Measurements from ENCODE around the gene PRR36. TPM values are rescaled to one million over a fixed set of nuclear protein-coding genes. Genes with fewer than 3 reads are reported as not detected.

PRR36 gene
- total and polyA plus RNA-seq, 10 of the 15 experiments (the other 5 are each of a cell fraction or from before 2014, with no cell fraction given), result 0.04 TPM; not detected in 9

DNA sequence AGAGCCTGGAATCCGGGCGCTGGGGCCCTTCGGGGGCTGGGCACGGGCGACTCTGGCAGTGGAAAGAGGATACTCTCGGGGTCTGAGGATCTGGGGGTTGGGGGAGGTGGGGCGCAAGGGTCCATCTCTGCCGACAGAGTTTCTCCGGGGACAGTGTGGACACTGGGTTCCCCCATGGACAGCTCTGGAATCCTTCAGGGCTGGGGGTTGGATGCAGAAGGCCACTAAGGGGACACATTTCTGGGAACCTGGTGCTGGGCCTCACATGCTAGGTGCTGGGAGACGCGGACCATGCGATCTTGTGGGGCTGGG, 42.7 kb upstream of the PRR36 start (continued):
- TF ChIP-seq SUPT20H (IDR thresholded peaks at IDR 0.05; ENCODE audit: borderline replicate concordance, control insufficient read depth, low read depth, low read length), result no peak
- TF ChIP-seq ESRRA (IDR thresholded peaks at IDR 0.05; ENCODE audit: low read length), result no peak
- TF ChIP-seq FOXM1 (IDR thresholded peaks at IDR 0.05; ENCODE audit: low read depth, low read length), result no peak

DNA sequence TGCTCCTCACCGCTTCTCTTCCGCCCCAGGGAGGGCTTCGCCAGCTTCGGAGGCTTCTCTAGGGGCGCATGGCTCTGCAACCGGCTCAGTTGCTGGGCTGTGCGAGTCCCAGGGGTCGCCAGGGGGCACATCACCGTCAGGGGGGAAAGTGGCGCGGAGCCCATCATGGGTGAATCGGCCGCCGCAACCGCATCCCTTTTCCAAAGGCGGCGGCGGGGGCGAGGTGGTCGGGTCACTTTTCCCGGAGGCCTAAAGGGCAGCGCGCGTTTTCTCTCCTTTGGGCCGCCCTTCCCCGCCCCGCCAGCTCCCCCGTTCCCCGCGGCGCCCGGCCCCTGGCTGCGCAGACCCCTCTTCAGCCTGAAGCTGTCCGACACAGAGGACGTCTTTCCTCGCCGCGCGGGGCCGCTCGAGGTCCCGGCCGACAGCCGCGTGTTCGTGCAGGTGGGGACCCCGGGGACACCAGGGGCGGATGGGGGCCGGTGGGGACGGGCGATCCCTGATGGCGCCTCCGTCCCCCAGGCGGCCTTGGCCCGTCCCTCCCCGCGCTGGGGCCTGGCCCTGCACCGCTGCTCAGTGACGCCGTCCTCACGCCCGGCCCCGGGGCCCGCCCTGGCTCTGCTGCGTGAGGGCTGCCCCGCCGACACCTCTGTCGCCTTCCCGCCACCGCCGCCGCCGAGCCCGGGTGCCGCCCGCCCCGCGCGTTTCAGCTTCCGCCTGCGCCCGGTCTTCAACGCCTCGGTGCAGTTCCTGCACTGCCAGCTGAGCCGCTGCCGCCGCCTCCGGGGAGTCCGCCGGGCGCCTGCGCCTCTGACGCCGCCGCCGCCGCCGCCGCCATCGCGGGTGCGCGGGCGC, 42.1 kb upstream of the PRR36 start:
- no peak overlapping the region for H3K27ac ChIP-seq (ENCODE audit: control insufficient read depth, insufficient read depth)
- RAD21 ChIA-PET (ENCODE audit: unreplicated experiment), result no interaction called here
- FAIRE-seq (no peak), ATAC-seq (no peak), DNase-seq (ENCODE audit: low read depth, low spot score) (no peak)
- CTCF ChIA-PET, result interaction anchor here (0.6 kb wide), 1 partner anchor 30 kb away, joined by 3 read pairs; no protein-coding TSS in a partner anchor
- peaks cover 10% of the 10 kb centered on the region for H3K4me1 ChIP-seq (ENCODE audit: control insufficient read depth, insufficient read depth, low read length)
- POLR2A ChIA-PET, result interaction anchor here (0.7 kb wide), 1 partner anchor 13 kb away, joined by 3 read pairs; no protein-coding TSS in a partner anchor
- H3K9ac ChIP-seq (ENCODE audit: control insufficient read depth, insufficient read depth, low read length), result no peak overlapping the region
- intact Hi-C loops (cut with micrococcal nuclease; ENCODE audit: unreplicated experiment) (no loop called here), in situ Hi-C loops (cut with MboI) (no loop called here)
- no peaks in the 10 kb centered on the region; the same call in 2 of the 3 replicates for H3K9me3 ChIP-seq (replicated peaks; ENCODE audit: control insufficient read depth, insufficient read depth, low read length)
- H3K79me2 ChIP-seq (ENCODE audit: control insufficient read depth, insufficient read depth, low read length), result no peaks in the 10 kb centered on the region
- H3K4me2 ChIP-seq (ENCODE audit: control insufficient read depth, insufficient read depth), result peak overlapping the region; percentile 55
- peaks cover 0 to 8% of the 10 kb centered on the region in 2 experiments; a peak in 3 of 4 replicates for H3K36me3 ChIP-seq (ENCODE audit: control insufficient read depth in 2 of 2, insufficient read depth in 2 of 2, low read length in 1 of 2)
- BruUV-seq (replicated peaks), result no TSS peak
- no peak for TF ChIP-seq REST (IDR thresholded peaks at IDR 0.05; ENCODE audit: low read depth, low read length)
- TF ChIP-seq RB1 (IDR thresholded peaks at IDR 0.05; ENCODE audit: borderline replicate concordance), result no peak
- TF ChIP-seq SUZ12 (IDR thresholded peaks at IDR 0.05; ENCODE audit: unreplicated experiment), result peak; percentile 95
- TF ChIP-seq LARP7 (IDR thresholded peaks at IDR 0.05), result 0 out of 2 replicates have a peak, but pooled peaks have one; percentile 32
- TF ChIP-seq SMARCA5 (IDR thresholded peaks at IDR 0.05), result 0 out of 2 replicates have a peak, but pooled peaks have one; percentile 44
- H4K20me1 ChIP-seq (ENCODE audit: control insufficient read depth, insufficient read depth), result no peaks in the 10 kb centered on the region
- no peak overlapping the region for H3K4me3 ChIP-seq
- 2% methylated on average over 68 of the region's 104 CpGs for WGBS (ENCODE audit: insufficient coverage, insufficient replicate concordance, low lambda C conversion rate, missing lambda C conversion rate)
- H2AFZ ChIP-seq (ENCODE audit: control insufficient read depth, low read depth, low read length), result no peak overlapping the region
- H3K27me3 ChIP-seq (replicated peaks in 1 of 2; ENCODE audit: control insufficient read depth in 2 of 2, insufficient read depth in 2 of 2, low read length in 1 of 2), result peaks cover 8 to 21% of the 10 kb centered on the region in 2 experiments
- SMC1A ChIA-PET (ENCODE audit: uncharacterized antibody, unreplicated experiment), result no interaction called here
